ENCODE data around the gene MT1G. TPM values are rescaled to one million over a fixed set of nuclear protein-coding genes. Genes with fewer than 3 reads are reported as not detected.

Gene MT1G
- total RNA-seq, 1 experiment from 2014 or later = 23.4 TPM

DNA sequence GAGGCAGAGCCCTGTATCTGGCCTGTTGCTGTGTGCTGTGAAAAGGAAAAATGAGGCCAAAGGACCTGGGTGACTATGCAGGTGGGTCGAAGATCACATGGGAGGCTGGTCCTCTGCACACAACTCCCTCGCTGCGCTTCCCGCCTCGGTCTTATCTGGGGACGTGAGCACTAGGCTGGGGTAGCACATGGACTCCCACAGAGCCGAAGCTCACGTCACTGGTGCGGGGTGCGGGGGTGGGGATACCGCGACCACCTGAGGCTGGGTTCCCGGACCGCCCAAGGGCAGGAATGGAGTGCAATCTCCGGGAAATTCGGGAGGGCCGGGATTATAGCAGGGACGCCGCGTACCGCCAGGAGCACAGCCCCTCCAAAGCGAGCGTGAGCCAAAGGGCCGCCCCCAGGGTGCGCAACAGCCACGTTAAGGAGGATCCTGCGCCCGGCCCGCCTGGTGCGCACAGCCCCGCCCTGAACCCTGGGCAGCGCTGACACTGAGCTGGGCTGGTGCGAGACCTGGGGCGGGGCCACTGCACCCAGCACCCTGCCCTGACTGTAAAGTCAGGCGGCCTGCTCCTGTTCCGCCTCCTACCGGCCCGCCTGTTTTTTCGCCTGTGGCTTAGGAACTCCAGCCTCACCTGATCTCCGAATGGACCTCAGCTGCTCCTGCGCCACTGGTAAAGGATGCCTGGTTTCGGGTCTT is 24.6 kb downstream of the MT1G start:
- Mint-ChIP-seq H3K36me3 (ENCODE audit: insufficient read depth in 1 of 3, low read depth in 3 of 3) (no peaks in the 10 kb centered on the region), H3K4me1 (peaks cover 16 to 28% of the 10 kb centered on the region in 2 experiments), H3K27me3 (ENCODE audit: low read depth) (peaks cover 99% of the 10 kb centered on the region), H3K9me3 (no peaks in the 10 kb centered on the region; a peak in 1 of 5 replicates), H3K4me3 (peak overlapping the region; percentile 54 to 76), H3K27ac (no peak overlapping the region; a peak in 1 of 7 replicates)
- no peak overlapping the region for H4K5ac ChIP-seq (ENCODE audit: insufficient read length, low read depth, low read length)
- no CpG with 5 or more reads among the region's 42 CpGs for WGBS (ENCODE audit: extremely low coverage, insufficient read length, low lambda C conversion rate)
- no peak overlapping the region for H3K4ac ChIP-seq (ENCODE audit: low read depth, low read length)
- no peak overlapping the region for H3K56ac ChIP-seq (ENCODE audit: insufficient read length, low read depth, low read length)
- H3K23me2 ChIP-seq (ENCODE audit: insufficient read length, low read depth, low read length, poor library complexity, severe bottlenecking) = peaks cover 2% of the 10 kb centered on the region
- H2BK15ac ChIP-seq (ENCODE audit: low read depth, low read length) = no peak overlapping the region
- no peak overlapping the region for H2BK120ac ChIP-seq (ENCODE audit: low read depth, low read length, poor library complexity, severe bottlenecking)
- H4K20me1 ChIP-seq (ENCODE audit: control insufficient read depth, insufficient read depth, insufficient read length) = no peaks in the 10 kb centered on the region
- no peak overlapping the region for H4K91ac ChIP-seq (ENCODE audit: insufficient read length, low read depth, low read length)
- H3K79me2 ChIP-seq (ENCODE audit: insufficient read depth, low read length) = no peaks in the 10 kb centered on the region
- H2AFZ ChIP-seq (ENCODE audit: low read length) = no peak overlapping the region
- H3K14ac ChIP-seq (ENCODE audit: insufficient read depth, low read length) = no peak overlapping the region
- no peaks in the 10 kb centered on the region for H3K4me1 ChIP-seq (ENCODE audit: insufficient read depth, low read length)
- H3K27ac ChIP-seq (ENCODE audit: insufficient read length, low read depth, low read length) = no peak overlapping the region
- H2BK12ac ChIP-seq (ENCODE audit: insufficient read length, low read depth, low read length) = no peak overlapping the region
- DNase-seq = peak; percentile 79
- no peak overlapping the region for H2BK20ac ChIP-seq (ENCODE audit: low read depth, low read length, poor library complexity, severe bottlenecking)
- no peak overlapping the region for H4K8ac ChIP-seq (replicated peaks; ENCODE audit: insufficient read length, low read depth, low read length)
- H3K4me2 ChIP-seq (ENCODE audit: insufficient read depth, insufficient read length, low read length) = peak overlapping the region; percentile 43
- H3K9ac ChIP-seq (ENCODE audit: extremely low read depth, insufficient read length, low read length) = no peak overlapping the region
- no peak overlapping the region for H3K23ac ChIP-seq (ENCODE audit: insufficient read length, low read depth, low read length)
- no peaks in the 10 kb centered on the region for H3K9me3 ChIP-seq (ENCODE audit: control insufficient read depth, low read depth, low read length)
- TF ChIP-seq, protein P1, sequence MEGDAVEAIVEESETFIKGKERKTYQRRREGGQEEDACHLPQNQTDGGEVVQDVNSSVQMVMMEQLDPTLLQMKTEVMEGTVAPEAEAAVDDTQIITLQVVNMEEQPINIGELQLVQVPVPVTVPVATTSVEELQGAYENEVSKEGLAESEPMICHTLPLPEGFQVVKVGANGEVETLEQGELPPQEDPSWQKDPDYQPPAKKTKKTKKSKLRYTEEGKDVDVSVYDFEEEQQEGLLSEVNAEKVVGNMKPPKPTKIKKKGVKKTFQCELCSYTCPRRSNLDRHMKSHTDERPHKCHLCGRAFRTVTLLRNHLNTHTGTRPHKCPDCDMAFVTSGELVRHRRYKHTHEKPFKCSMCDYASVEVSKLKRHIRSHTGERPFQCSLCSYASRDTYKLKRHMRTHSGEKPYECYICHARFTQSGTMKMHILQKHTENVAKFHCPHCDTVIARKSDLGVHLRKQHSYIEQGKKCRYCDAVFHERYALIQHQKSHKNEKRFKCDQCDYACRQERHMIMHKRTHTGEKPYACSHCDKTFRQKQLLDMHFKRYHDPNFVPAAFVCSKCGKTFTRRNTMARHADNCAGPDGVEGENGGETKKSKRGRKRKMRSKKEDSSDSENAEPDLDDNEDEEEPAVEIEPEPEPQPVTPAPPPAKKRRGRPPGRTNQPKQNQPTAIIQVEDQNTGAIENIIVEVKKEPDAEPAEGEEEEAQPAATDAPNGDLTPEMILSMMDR (conservative IDR thresholded peaks at IDR 0.05) = peak; percentile 66
- H3T11ph ChIP-seq (ENCODE audit: low read length) = no peak overlapping the region
- no peak overlapping the region for H2BK5ac ChIP-seq (ENCODE audit: insufficient read length, low read length)
- H3K27me3 ChIP-seq (ENCODE audit: insufficient read depth, low read length) = peaks cover 79% of the 10 kb centered on the region
- H3K18ac ChIP-seq (ENCODE audit: insufficient read length, low read depth, low read length) = no peak overlapping the region
- no peak overlapping the region for H2AK5ac ChIP-seq (ENCODE audit: insufficient read length, low read length)
- H3K79me1 ChIP-seq (ENCODE audit: insufficient read depth, low read depth, low read length, poor library complexity, severe bottlenecking) = no peaks in the 10 kb centered on the region

Measured in H9 (cell line).